Activated CD8-positive, alpha-beta T cell treated with anti-CD3 and anti-CD28 coated beads, Interleukin-2, amount 10 ng/mL, durations not matched to agents 7 days and 5 days (primary cell): ENCODE measurements around the gene ORAI3. TPM values are rescaled to one million over a fixed set of nuclear protein-coding genes. Genes with fewer than 3 reads are reported as not detected.

Source experiments
- ATAC-seq: fragments of 150-1000 bp; cut with Tn5 transposase; one replicate; pipeline ENCODE4 v1.10.0; 2021; ENCODE audit warnings: moderate library complexity
- CTCF ChIA-PET: fragments of 350-600 bp; sonication (Branson Sonifier 250); formaldehyde crosslinking; loops from one replicate; lab custom pipeline; 2021; ENCODE audit warnings: antibody characterized with exemption; lab: Charles Lee
- POLR2A ChIA-PET: fragments of 350-600 bp; sonication (Branson Sonifier 250); formaldehyde crosslinking; loops from one replicate; lab custom pipeline; 2021; ENCODE audit warnings: antibody characterized with exemption; lab: Charles Lee
- DNase-seq: peaks from one replicate; pipeline ENCODE4 v3.0.0-alpha.2; 2020
- H3K27ac Mint-ChIP-seq: one replicate; pipeline ENCODE4 v1.8.0; 2021; ENCODE audit warnings: mild to moderate bottlenecking, mixed read lengths
- H3K27me3 Mint-ChIP-seq: one replicate; pipeline ENCODE4 v1.8.0; 2021; ENCODE audit warnings: low read depth, mixed read lengths
- H3K36me3 Mint-ChIP-seq: one replicate; pipeline ENCODE4 v1.8.0; 2021; ENCODE audit warnings: low read depth, mixed read lengths
- H3K4me1 Mint-ChIP-seq: one replicate; pipeline ENCODE4 v1.8.0; 2021; ENCODE audit warnings: low read depth, mixed read lengths
- H3K4me3 Mint-ChIP-seq: one replicate; pipeline ENCODE4 v1.8.0; 2021; ENCODE audit warnings: mild to moderate bottlenecking, mixed read lengths
- H3K9me3 Mint-ChIP-seq: one replicate; pipeline ENCODE4 v1.8.0; 2022; ENCODE audit warnings: mixed read lengths; ENCODE audit not compliant: insufficient read depth
- total RNA-seq, 2 experiments: library from RNA; stranded (reverse); gene quantifications; one replicate each; pipeline ENCODE4 v1.2.3, GENCODE V29; 2021

ORAI3 gene
- total RNA-seq, 2 experiments from 2014 or later, result 21.4 to 23.1 TPM

GRCh38 chr16:30924076-30924912, 24.6 kb upstream of the ORAI3 start:
- ChIA-PET POLR2A (no interaction called here), CTCF (interaction anchor here (1.4 to 3.2 kb wide), 5 partner anchors 11 to 176 kb away, joined by 3 to 18 read pairs (median 8); partner anchors contain the start of genes ORAI3 and PHKG2)
- ATAC-seq, result no peak
- no peaks in the 10 kb centered on the region for H3K36me3 Mint-ChIP-seq
- peaks cover 28% of the 10 kb centered on the region for H3K4me1 Mint-ChIP-seq
- H3K27ac Mint-ChIP-seq, result no peak overlapping the region
- no peaks in the 10 kb centered on the region for H3K27me3 Mint-ChIP-seq
- peak overlapping the region; percentile 69 for H3K4me3 Mint-ChIP-seq
- no peak for DNase-seq
- H3K9me3 Mint-ChIP-seq, result no peaks in the 10 kb centered on the region

GRCh38 chr16:30924913-30925631, 23.8 kb upstream of the ORAI3 start:
- ChIA-PET POLR2A (interaction anchor here (1.0 kb wide), 2 partner anchors 25 to 148 kb away, joined by 3 to 5 read pairs; no protein-coding TSS in a partner anchor), CTCF (interaction anchor here (1.4 to 3.2 kb wide), 5 partner anchors 10 to 177 kb away, joined by 3 to 18 read pairs (median 8); partner anchors contain the start of genes ORAI3 and PHKG2)
- DNase-seq (no peak), ATAC-seq (no peak)
- Mint-ChIP-seq H3K4me1 (peaks cover 28% of the 10 kb centered on the region), H3K27me3 (no peaks in the 10 kb centered on the region), H3K27ac (no peak overlapping the region), H3K9me3 (no peaks in the 10 kb centered on the region), H3K36me3 (no peaks in the 10 kb centered on the region), H3K4me3 (peak overlapping the region; percentile 69)

GRCh38 chr16:30925632-30925987, 23.3 kb upstream of the ORAI3 start:
- ATAC-seq (no peak), DNase-seq (no peak)
- Mint-ChIP-seq H3K36me3 (peaks cover under 1% of the 10 kb centered on the region), H3K4me3 (no peak overlapping the region), H3K4me1 (peaks cover 28% of the 10 kb centered on the region), H3K27me3 (no peaks in the 10 kb centered on the region), H3K9me3 (no peaks in the 10 kb centered on the region), H3K27ac (no peak overlapping the region)
- ChIA-PET POLR2A (interaction anchor here (1.0 to 1.2 kb wide), 3 partner anchors 21 to 147 kb away, joined by 3 to 5 read pairs (median 3); no protein-coding TSS in a partner anchor), CTCF (interaction anchor here (1.4 to 3.2 kb wide), 5 partner anchors 10 to 178 kb away, joined by 3 to 18 read pairs (median 8); partner anchors contain the start of genes ORAI3 and PHKG2)

GRCh38 chr16:30925995-30926811, 22.7 kb upstream of the ORAI3 start:
- H3K27ac Mint-ChIP-seq, result no peak overlapping the region
- ATAC-seq, result no peak

GRCh38 chr16:30926937-30927788, 21.7 kb upstream of the ORAI3 start:
- Mint-ChIP-seq H3K9me3 (no peaks in the 10 kb centered on the region), H3K27ac (no peak overlapping the region), H3K36me3 (peaks cover 6% of the 10 kb centered on the region), H3K27me3 (no peaks in the 10 kb centered on the region), H3K4me1 (peaks cover 16% of the 10 kb centered on the region), H3K4me3 (no peak overlapping the region)
- DNase-seq, result no peak
- no peak for ATAC-seq
- CTCF ChIA-PET, result interaction anchor here (0.8 to 2.3 kb wide), 3 partner anchors 13 to 83 kb away, joined by 3 to 6 read pairs (median 4); no protein-coding TSS in a partner anchor
- POLR2A ChIA-PET, result interaction anchor here (1.1 kb wide), 1 partner anchor 174 kb away, joined by 3 read pairs; no protein-coding TSS in a partner anchor

More at GRCh38 chr16:30925995-30926811, 22.7 kb upstream of the ORAI3 start:
- CTCF ChIA-PET, result interaction anchor here (1.4 to 3.2 kb wide), 5 partner anchors 9 to 178 kb away, joined by 3 to 18 read pairs (median 6); partner anchors contain the start of genes ORAI3 and PHKG2
- Mint-ChIP-seq H3K4me3 (no peak overlapping the region), H3K36me3 (peaks cover 4% of the 10 kb centered on the region), H3K27me3 (no peaks in the 10 kb centered on the region), H3K4me1 (peaks cover 24% of the 10 kb centered on the region), H3K9me3 (no peaks in the 10 kb centered on the region)
- no peak for DNase-seq
- POLR2A ChIA-PET, result interaction anchor here (1.0 to 1.2 kb wide), 3 partner anchors 22 to 147 kb away, joined by 3 to 5 read pairs (median 3); no protein-coding TSS in a partner anchor

GRCh38 chr16:30927789-30928378, 21.0 kb upstream of the ORAI3 start:
- Mint-ChIP-seq H3K4me1 (peaks cover 18% of the 10 kb centered on the region), H3K9me3 (no peaks in the 10 kb centered on the region), H3K36me3 (peaks cover 11% of the 10 kb centered on the region), H3K27me3 (no peaks in the 10 kb centered on the region), H3K27ac (no peak overlapping the region), H3K4me3 (no peak overlapping the region)
- no peak for ATAC-seq
- POLR2A ChIA-PET, result interaction anchor here (1.1 kb wide), 1 partner anchor 174 kb away, joined by 3 read pairs; no protein-coding TSS in a partner anchor
- CTCF ChIA-PET, result interaction anchor here (0.8 to 2.3 kb wide), 3 partner anchors 12 to 84 kb away, joined by 3 to 6 read pairs (median 4); no protein-coding TSS in a partner anchor
- DNase-seq, result peak; percentile 46

GRCh38 chr16:30928390-30928789, 20.5 kb upstream of the ORAI3 start:
- ChIA-PET CTCF (interaction anchor here (2.3 kb wide), 1 partner anchor 84 kb away, joined by 6 read pairs; no protein-coding TSS in a partner anchor), POLR2A (no interaction called here)
- DNase-seq (no peak), ATAC-seq (no peak)
- H3K4me3 Mint-ChIP-seq, result no peak overlapping the region
- peaks cover 18% of the 10 kb centered on the region for H3K4me1 Mint-ChIP-seq
- H3K27me3 Mint-ChIP-seq, result no peaks in the 10 kb centered on the region
- no peak overlapping the region for H3K27ac Mint-ChIP-seq
- no peaks in the 10 kb centered on the region for H3K9me3 Mint-ChIP-seq
- H3K36me3 Mint-ChIP-seq, result peaks cover 11% of the 10 kb centered on the region

GRCh38 chr16:30929167-30929566, 19.7 kb upstream of the ORAI3 start:
- no peaks in the 10 kb centered on the region for H3K9me3 Mint-ChIP-seq
- H3K4me1 Mint-ChIP-seq, result peaks cover 18% of the 10 kb centered on the region
- DNase-seq, result no peak
- ChIA-PET CTCF (no interaction called here), POLR2A (no interaction called here)
- H3K36me3 Mint-ChIP-seq, result peaks cover 11% of the 10 kb centered on the region
- H3K4me3 Mint-ChIP-seq, result no peak overlapping the region
- no peaks in the 10 kb centered on the region for H3K27me3 Mint-ChIP-seq
- no peak for ATAC-seq
- no peak overlapping the region for H3K27ac Mint-ChIP-seq

- Mint-ChIP-seq H3K27me3 (no peaks in the 10 kb centered on the region), H3K27ac (no peak overlapping the region), H3K4me1 (peaks cover 21% of the 10 kb centered on the region), H3K9me3 (no peaks in the 10 kb centered on the region), H3K4me3 (no peak overlapping the region), H3K36me3 (peaks cover 13% of the 10 kb centered on the region)
- ChIA-PET CTCF (interaction anchor here (1.1 to 1.3 kb wide), 2 partner anchors 12 to 212 kb away, joined by 3 to 4 read pairs; no protein-coding TSS in a partner anchor), POLR2A (no interaction called here)
- ATAC-seq (no peak), DNase-seq (no peak)
Measured at GRCh38 chr16:30930160-30930571, 18.7 kb upstream of the ORAI3 start.
